Thymus (tissue), 14 donors: Measurements from ENCODE around the gene EFCC1. TPM values are rescaled to one million over a fixed set of nuclear protein-coding genes. Genes with fewer than 3 reads are reported as not detected.

Experiments
- DNase-seq, 9 donors: peaks; one replicate each; pipeline ENCODE4 v3.0.0-alpha.2; 2013; ENCODE audit warnings: low spot score in 9 of 9, low read depth in 6 of 9, missing footprints in 1 of 9
- H3K27ac ChIP-seq, 2 donors: one replicate each; pipeline ENCODE4 v1.5.1; 2013; ENCODE audit warnings: control low read depth in 1 of 2, low read depth in 1 of 2, low read length in 1 of 2, mild to moderate bottlenecking in 1 of 2, moderate library complexity in 1 of 2
- H3K27me3 ChIP-seq, 2 donors: one replicate each; pipeline ENCODE4 v1.5.1; 2013; ENCODE audit warnings: low read length in 1 of 2; ENCODE audit not compliant: control insufficient read depth in 2 of 2, insufficient read depth in 1 of 2
- H3K36me3 ChIP-seq, 2 donors: one replicate each; pipeline ENCODE4 v1.5.1; 2013; ENCODE audit warnings: low read length in 1 of 2, mild to moderate bottlenecking in 1 of 2, moderate library complexity in 1 of 2; ENCODE audit not compliant: control insufficient read depth in 2 of 2, insufficient read depth in 2 of 2
- H3K4me1 ChIP-seq, 2 donors: one replicate each; pipeline ENCODE4 v1.5.1; 2013; ENCODE audit warnings: low read length in 2 of 2; ENCODE audit not compliant: control insufficient read depth in 2 of 2, insufficient read depth in 2 of 2
- H3K4me3 ChIP-seq, 2 donors: one replicate each; pipeline ENCODE4 v1.5.1; 2013; ENCODE audit warnings: low read length in 2 of 2, control low read depth in 1 of 2, mild to moderate bottlenecking in 1 of 2
- H3K9me3 ChIP-seq, 2 donors: one replicate each; pipeline ENCODE4 v1.5.1; 2013; ENCODE audit warnings: low read length in 1 of 2, mild to moderate bottlenecking in 1 of 2; ENCODE audit not compliant: control insufficient read depth in 2 of 2, insufficient read depth in 1 of 2
- WGBS: extraction: QIAGEN DNeasy Blood & Tissue Kit; methylation state at CpG from one replicate; pipeline ENCODE4 v1.1.7; 2013; 5-methylcytosine and 5-hydroxymethylcytosine counted together
- long read RNA-seq, 10 donors: transcript quantifications; one replicate each; lab custom pipeline, GENCODE V29; 2026
- polyA plus RNA-seq: library from polyadenylated mRNA; stranded (reverse); fragments of 200-250 nt; gene quantifications from one replicate; pipeline ENCODE4 v1.2.3, GENCODE V29; 2013
- total RNA-seq: library from RNA; stranded (reverse); fragments of 120-200 nt; gene quantifications from one replicate; pipeline ENCODE4 v1.2.4, GENCODE V29; 2013
- donor health status: healthy.

The EFCC1 gene
- total RNA-seq (1.0 TPM), polyA plus RNA-seq (1.5 TPM)
- long read RNA-seq, donor 1, result 0 reads
- long read RNA-seq, donor 2, result 0 reads
- long read RNA-seq, donor 3, result 0 reads
- long read RNA-seq, donor 4, result 0 reads
- long read RNA-seq, donor 5, result 0 reads
- long read RNA-seq, donor 6, result 0 reads
- long read RNA-seq, donor 7, result 0 reads
- long read RNA-seq, donor 8, result 0 reads
- long read RNA-seq, donor 9, result 0 reads
- long read RNA-seq, donor 10, result 0 reads

DNA sequence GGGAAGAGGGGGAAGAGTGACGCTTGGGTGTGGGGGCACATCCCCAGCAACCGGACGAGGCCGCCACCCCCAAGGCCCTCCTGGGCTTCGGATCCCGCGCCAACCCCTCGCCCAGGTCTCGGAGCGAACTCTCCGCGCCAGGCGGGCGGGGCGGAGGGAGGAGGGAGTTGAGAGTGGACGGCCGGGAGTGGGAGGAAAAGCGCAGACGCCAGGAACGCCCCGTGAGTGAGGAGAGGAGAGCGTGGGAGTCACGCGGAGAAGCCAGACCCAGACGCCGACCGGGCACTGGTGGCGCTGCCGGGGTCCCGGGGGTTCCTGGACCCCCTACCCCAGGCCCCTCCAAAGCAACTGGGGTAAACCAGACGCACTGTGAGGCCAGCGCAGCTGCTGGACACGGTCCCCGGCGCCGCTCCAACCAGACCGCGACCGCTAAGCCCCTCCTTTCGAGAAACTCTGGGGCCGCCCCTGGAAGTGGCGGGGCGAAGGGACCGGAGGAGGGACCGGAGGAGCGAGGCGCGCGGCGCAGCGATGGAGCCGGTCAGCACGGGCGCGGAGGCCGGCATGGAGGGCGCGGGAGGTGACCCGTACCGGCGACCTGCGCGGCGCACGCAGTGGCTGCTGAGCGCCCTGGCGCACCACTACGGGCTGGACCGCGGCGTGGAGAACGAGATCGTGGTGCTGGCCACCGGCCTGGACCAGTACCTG lies at the start of gene EFCC1:
Gene EFCC1, plus strand, starts transcription at position 204 of the 705 bp plus-strand sequence. Its CDS starts 325 bp downstream, at position 529.
- H3K4me3 ChIP-seq, result peak within 1 kb of the TSS; percentile 63 to 75
- 6% methylated on average over 74 of the region's 74 CpGs for WGBS
- peaks cover 57 to 76% of the 10 kb centered on the region in 2 donors for H3K4me1 ChIP-seq
- H3K27me3 ChIP-seq, result peaks cover 7 to 37% of the 10 kb centered on the region in 2 donors
- no peaks in the 10 kb centered on the region for H3K36me3 ChIP-seq
- peaks cover 0 to 10% of the 10 kb centered on the region in 2 donors for H3K9me3 ChIP-seq
- peak within 1 kb of the TSS; percentile 25 to 92 for H3K27ac ChIP-seq
- DNase-seq, result peak in 1 of 9 donors; percentile 62

GRCh38 chr3:128956440-128956839 lies 44.7 kb upstream of the EFCC1 start:
- Histone ChIP-seq H3K4me3 (no peak overlapping the region), H3K4me1 (no peaks in the 10 kb centered on the region), H3K27me3 (no peaks in the 10 kb centered on the region), H3K27ac (no peak overlapping the region), H3K36me3 (no peaks in the 10 kb centered on the region), H3K9me3 (peaks cover 0 to 4% of the 10 kb centered on the region in 2 donors)
- no peak for DNase-seq
- WGBS, result 99% methylated on average over 2 of the region's 2 CpGs

- no peak overlapping the region for H3K4me3 ChIP-seq
- no peaks in the 10 kb centered on the region for H3K9me3 ChIP-seq
- DNase-seq, result no peak
- H3K27ac ChIP-seq, result no peak overlapping the region
- H3K27me3 ChIP-seq, result no peaks in the 10 kb centered on the region
- WGBS, result 99% methylated on average over 9 of the region's 9 CpGs
- H3K36me3 ChIP-seq, result peaks cover 4 to 7% of the 10 kb centered on the region in 2 donors
- peaks cover 0 to 4% of the 10 kb centered on the region in 2 donors for H3K4me1 ChIP-seq
Observed at GRCh38 chr3:128965280-128965679, 35.8 kb upstream of the EFCC1 start.

DNA sequence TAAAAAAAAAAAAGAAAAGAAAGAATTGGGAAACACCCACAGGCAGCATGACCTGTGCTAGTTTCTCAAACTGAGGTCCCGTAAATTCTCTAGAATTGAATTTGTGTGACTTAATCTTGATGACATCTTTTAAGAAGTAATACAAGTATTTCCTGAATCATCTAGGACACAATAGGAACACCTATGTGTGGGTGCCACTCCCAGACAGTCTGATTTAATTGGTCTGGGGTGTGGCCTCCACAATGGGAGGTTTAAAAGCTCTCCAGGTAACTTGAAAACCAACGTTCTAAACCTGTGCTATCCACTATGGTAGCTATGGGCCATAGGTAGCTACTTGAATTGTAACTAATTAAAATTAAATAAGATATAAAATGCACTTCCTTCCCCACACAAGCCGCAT lies 35.3 kb upstream of the EFCC1 start:
- Histone ChIP-seq H3K27ac (no peak overlapping the region), H3K9me3 (no peaks in the 10 kb centered on the region), H3K4me1 (peaks cover 0 to 4% of the 10 kb centered on the region in 2 donors), H3K4me3 (no peak overlapping the region), H3K36me3 (peaks cover 4 to 7% of the 10 kb centered on the region in 2 donors), H3K27me3 (no peaks in the 10 kb centered on the region)
- DNase-seq, result no peak
- 97% methylated on average over 3 of the region's 3 CpGs for WGBS

DNA sequence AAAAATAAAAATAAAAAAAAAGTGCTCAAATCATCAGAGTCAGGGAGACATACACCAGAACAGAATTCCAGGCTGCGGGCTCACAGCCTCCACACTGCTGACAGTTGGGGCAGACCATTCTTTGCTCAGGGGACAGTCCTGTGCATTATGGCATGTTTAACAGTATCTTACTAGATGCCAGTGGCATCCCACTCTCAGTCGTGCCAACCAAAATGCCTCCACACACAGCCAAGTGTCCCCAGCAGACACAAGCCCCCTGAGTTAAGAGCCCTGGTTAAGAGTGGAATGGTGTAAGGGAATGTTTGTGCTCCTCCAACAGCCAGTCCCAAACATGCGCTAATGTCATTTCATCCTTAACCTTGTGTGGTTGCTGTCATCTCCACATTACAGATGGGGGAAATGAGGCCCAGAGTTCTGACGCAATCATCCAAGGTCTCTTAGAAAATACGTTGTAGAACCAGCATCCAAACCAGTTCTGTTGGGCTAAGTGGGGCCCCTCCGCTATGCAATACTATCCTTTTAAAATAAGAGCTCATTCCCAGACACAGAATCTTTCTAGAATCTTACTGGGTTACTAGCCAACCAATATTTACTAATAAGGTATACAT lies 33.3 kb upstream of the EFCC1 start:
- 97% methylated on average over 6 of the region's 6 CpGs for WGBS
- no peaks in the 10 kb centered on the region for H3K27me3 ChIP-seq
- no peak overlapping the region for H3K27ac ChIP-seq
- H3K4me1 ChIP-seq, result peaks cover 0 to 4% of the 10 kb centered on the region in 2 donors
- no peaks in the 10 kb centered on the region for H3K9me3 ChIP-seq
- DNase-seq, result no peak
- H3K36me3 ChIP-seq, result peaks cover 4 to 7% of the 10 kb centered on the region in 2 donors
- H3K4me3 ChIP-seq, result no peak overlapping the region

DNA sequence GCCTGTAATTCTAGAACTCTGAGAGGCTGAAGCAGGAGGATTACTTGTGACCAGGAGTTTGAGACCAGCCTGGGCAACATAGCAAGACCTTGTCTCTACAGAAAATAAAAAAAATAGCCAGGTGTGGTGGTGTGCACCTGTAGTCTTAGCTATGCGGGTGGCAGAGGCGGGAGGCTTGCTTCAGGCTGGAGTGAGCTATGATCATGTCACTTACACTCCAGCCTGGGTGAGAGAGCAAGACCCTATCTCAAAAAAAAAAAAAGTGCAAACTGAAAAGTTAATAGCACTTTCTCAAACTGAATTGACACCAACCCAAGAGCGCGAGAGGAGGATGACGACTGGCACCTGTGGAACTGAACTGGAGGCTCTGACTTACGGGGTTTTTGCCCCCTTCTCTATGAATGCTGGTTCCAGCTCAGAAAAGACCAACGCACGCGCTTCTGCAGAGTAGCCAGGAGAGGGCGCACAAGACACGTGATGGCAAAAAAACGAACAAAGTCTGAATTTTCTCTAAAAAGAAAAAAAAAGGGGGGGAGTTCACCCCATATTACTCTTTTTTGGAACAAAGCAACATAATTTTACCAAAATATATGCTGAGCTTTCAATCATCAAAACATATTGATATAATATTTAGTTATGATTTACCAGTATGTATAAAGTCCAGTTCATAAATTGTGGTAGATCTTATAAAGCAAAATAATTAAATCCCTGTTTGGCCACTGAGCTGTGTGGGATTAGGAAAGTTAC lies 30.9 kb upstream of the EFCC1 start:
- Histone ChIP-seq H3K27me3 (no peaks in the 10 kb centered on the region), H3K36me3 (peaks cover 4 to 7% of the 10 kb centered on the region in 2 donors), H3K9me3 (no peaks in the 10 kb centered on the region), H3K4me3 (no peak overlapping the region), H3K4me1 (peaks cover 0 to 4% of the 10 kb centered on the region in 2 donors), H3K27ac (no peak overlapping the region)
- WGBS, result 23% methylated on average over 12 of the region's 12 CpGs
- DNase-seq, result peak in 6 of 9 donors; percentile 59 to 80 (median 67)

DNA sequence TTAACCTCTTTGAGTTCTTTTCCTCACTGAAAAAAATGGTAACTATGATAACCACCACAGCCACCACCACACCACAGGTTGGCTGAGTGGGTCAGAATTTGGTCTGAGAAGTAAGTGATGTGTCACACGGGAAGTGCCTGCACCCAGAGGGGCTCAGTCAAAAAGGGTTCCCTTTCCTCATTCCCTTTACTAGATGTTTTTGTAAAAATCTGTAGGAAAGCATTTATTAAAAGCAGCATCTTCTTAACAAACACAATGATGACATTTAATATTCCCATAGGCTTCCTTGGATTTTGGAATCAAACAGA lies 30.4 kb upstream of the EFCC1 start:
- Histone ChIP-seq H3K36me3 (peaks cover 4 to 7% of the 10 kb centered on the region in 2 donors), H3K27me3 (no peaks in the 10 kb centered on the region), H3K4me1 (peaks cover 0 to 4% of the 10 kb centered on the region in 2 donors), H3K9me3 (no peaks in the 10 kb centered on the region), H3K27ac (no peak overlapping the region), H3K4me3 (no peak overlapping the region)
- 75% methylated on average over 1 of the region's 1 CpG for WGBS
- no peak for DNase-seq

DNA sequence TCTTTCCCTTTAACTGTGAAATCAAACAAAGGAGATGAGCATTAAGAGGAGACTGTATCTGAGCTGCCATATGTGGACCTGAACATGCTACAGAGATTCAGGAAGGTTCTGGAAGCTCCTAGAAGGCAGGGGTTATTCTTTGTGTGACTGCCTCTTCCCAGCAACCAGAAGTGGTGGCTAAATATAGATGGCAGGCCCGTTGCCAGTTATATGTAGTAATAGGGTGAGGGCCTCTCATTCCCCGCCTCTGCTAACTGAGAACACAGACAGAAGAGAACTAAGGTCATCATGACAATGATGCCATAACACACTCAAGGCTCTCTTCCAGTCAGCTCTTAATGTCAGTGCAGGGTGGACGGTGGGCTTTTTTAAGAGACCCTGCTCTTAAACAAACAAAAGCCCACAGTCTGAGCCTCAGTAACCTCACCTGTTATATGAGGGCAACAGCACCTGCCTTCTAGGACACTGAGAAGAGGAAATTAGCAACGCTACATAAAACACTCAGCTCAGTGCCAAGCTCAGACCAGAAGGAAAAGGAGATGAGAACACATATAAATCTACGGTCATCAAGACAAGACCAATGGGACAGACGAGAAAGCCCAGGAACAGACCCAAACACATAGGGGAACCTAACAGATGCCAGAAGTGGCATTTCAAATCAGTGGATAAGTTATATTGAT lies 29.5 kb upstream of the EFCC1 start:
- 81% methylated on average over 6 of the region's 6 CpGs for WGBS
- Histone ChIP-seq H3K27ac (no peak overlapping the region), H3K4me1 (peaks cover 0 to 4% of the 10 kb centered on the region in 2 donors), H3K4me3 (no peak overlapping the region), H3K36me3 (peaks cover 0 to 10% of the 10 kb centered on the region in 2 donors), H3K9me3 (no peaks in the 10 kb centered on the region), H3K27me3 (no peaks in the 10 kb centered on the region)
- peak in 2 of 9 donors; percentile 18 to 35 for DNase-seq
